GM13977 (cell line): ENCODE results near the gene ATF7IP.
A peak's percentile ranks its signal among the peaks of the same experiment; 100 is the strongest.

Source experiments
- DNase-seq: peaks from one replicate; pipeline ENCODE4 v3.0.0; 2012; ENCODE audit warnings: low spot score
- CTCF ChIP-seq: IDR thresholded peaks from 2 replicates; pipeline ENCODE4 v1.5.1; 2012; ENCODE audit warnings: mild to moderate bottlenecking, control low read depth; ENCODE audit not compliant: insufficient read depth; ENCODE audit errors: extremely low read depth, missing control alignments
- in situ Hi-C: fragments of 300-500 bp; cut with MboI; formaldehyde crosslinking; loops from one replicate; pipeline ENCODE4 v1.12.0; 2022; ENCODE audit warnings: low sequenced_read_pairs, low pct_unique_long_range_greater_than_20kb, mixed read lengths, inconsistent platforms; ENCODE audit not compliant: unreplicated experiment

Gene ATF7IP

GRCh38 chr12:14357486-14357885, 8.0 kb upstream of the ATF7IP start:
- DNase-seq, result no peak
- TF ChIP-seq CTCF, result no peak
- in situ Hi-C loops, result no loop called here

GRCh38 chr12:14362352-14362751, 3.1 kb upstream of the ATF7IP start:
- no peak for TF ChIP-seq CTCF
- peak; percentile 52 for DNase-seq
- in situ Hi-C loops, result loop anchor here (10.0 kb wide), 1 partner anchor 108 kb away; no protein-coding TSS in a partner anchor

GRCh38 chr12:14364583-14365271, 755 bp upstream of the ATF7IP start:
- DNase-seq, result no peak
- no peak for TF ChIP-seq CTCF
- in situ Hi-C loops, result loop anchor here (10.0 kb wide), 1 partner anchor 110 kb away; no protein-coding TSS in a partner anchor

GRCh38 chr12:14366209-14367039, 942 bp downstream of the ATF7IP start:
- in situ Hi-C loops, result loop anchor here (10.0 kb wide), 1 partner anchor 112 kb away; no protein-coding TSS in a partner anchor
- TF ChIP-seq CTCF, result peak; percentile 41
- DNase-seq, result no peak

GRCh38 chr12:14367040-14367661, 1.7 kb downstream of the ATF7IP start:
- no peak for TF ChIP-seq CTCF
- in situ Hi-C loops, result loop anchor here (10.0 kb wide), 1 partner anchor 112 kb away; no protein-coding TSS in a partner anchor
- DNase-seq, result peak; percentile 66

GRCh38 chr12:14369311-14369710, 3.8 kb downstream of the ATF7IP start:
- in situ Hi-C loops, result loop anchor here (10.0 kb wide), 1 partner anchor 115 kb away; no protein-coding TSS in a partner anchor
- no peak for DNase-seq
- no peak for TF ChIP-seq CTCF
